ENCODE measurements around the gene GRIN1. TPM values are rescaled to one million over a fixed set of nuclear protein-coding genes. Genes with fewer than 3 reads are reported as not detected.

Gene GRIN1
- total and polyA plus RNA-seq, 2 donors (not counting 1 experiment from before 2014, with no cell fraction given): 0.04 TPM; not detected in 1

GRCh38 chr9:137140151-137141012, 1.4 kb downstream of the GRIN1 start:
- H3K4me3 Mint-ChIP-seq: no peak overlapping the region
- Histone ChIP-seq H4K20me1 (ENCODE audit: control insufficient read depth, insufficient read depth, low read length, poor library complexity, severe bottlenecking) (no peaks in the 10 kb centered on the region), H3K9ac (ENCODE audit: low read length) (no peak overlapping the region), H3K4me3 (ENCODE audit: control extremely low read depth in 1 of 5, extremely low read depth in 1 of 5, insufficient read depth in 1 of 5, low read depth in 2 of 5, low read length in 4 of 5) (no peak overlapping the region), H3K4me1 (ENCODE audit: control insufficient read depth in 2 of 2, insufficient read depth in 2 of 2, low read length in 2 of 2) (peaks cover 11 to 14% of the 10 kb centered on the region in 2 donors), H2AFZ (ENCODE audit: insufficient read depth, low read depth, low read length, poor library complexity, severe bottlenecking) (no peak overlapping the region), H3K9me3 (ENCODE audit: control extremely low read depth in 1 of 3, control insufficient read depth in 2 of 3, insufficient read depth in 1 of 3, low read length in 2 of 3) (peaks cover 0 to 33% (median 0%) of the 10 kb centered on the region in 3 donors), H3K36me3 (replicated peaks in 1 of 2; ENCODE audit: control extremely low read depth in 1 of 2, control insufficient read depth in 1 of 2, extremely low read depth in 1 of 2, insufficient read depth in 2 of 2, low read length in 1 of 2) (no peaks in the 10 kb centered on the region), H3K27me3 (replicated peaks in 1 of 4; ENCODE audit: control extremely low read depth in 1 of 4, control insufficient read depth in 3 of 4, insufficient read depth in 4 of 4, low read length in 3 of 4) (peaks cover 0 to 81% (median 36%) of the 10 kb centered on the region in 4 experiments), H3K4me2 (replicated peaks; ENCODE audit: low read depth, low read length, poor library complexity, severe bottlenecking) (no peak overlapping the region), H3K27ac (ENCODE audit: low read length in 2 of 2) (no peak overlapping the region), H3K79me2 (ENCODE audit: control insufficient read depth, insufficient read depth, low read length) (no peaks in the 10 kb centered on the region)
- peaks cover 54% of the 10 kb centered on the region for H3K27me3 Mint-ChIP-seq
- POLR2A ChIA-PET: no interaction called here
- TF ChIP-seq CTCF (IDR thresholded peaks at IDR 0.05) (no peak), EZH2 (IDR thresholded peaks at IDR 0.05; ENCODE audit: borderline replicate concordance, insufficient read depth, low read depth, low read length, poor library complexity, severe bottlenecking) (no peak)
- no peaks in the 10 kb centered on the region for H3K4me1 Mint-ChIP-seq
- H3K27ac Mint-ChIP-seq: peak overlapping the region; percentile 42
- no peaks in the 10 kb centered on the region for H3K9me3 Mint-ChIP-seq (ENCODE audit: insufficient read depth)
- ATAC-seq (ENCODE audit: low read depth) (no peak), DNase-seq (no peak)
- WGBS (ENCODE audit: insufficient coverage): 65% methylated on average over 21 of the region's 26 CpGs
- CTCF ChIA-PET: interaction anchor here (1.0 to 1.7 kb wide), 2 partner anchors 11 to 94 kb away, joined by 3 to 5 read pairs; partner anchors contain the start of gene NPDC1
- intact Hi-C loops (cut with micrococcal nuclease): no loop called here
